GM23248 (cell line): Measurements from ENCODE around the gene MIB2.

ENCODE experiments used
- EZH2 ChIP-seq: fragments of 200-600 bp; sonication (generic); IDR thresholded peaks from 2 replicates; pipeline ENCODE4 v1.6.1; 2018; ENCODE audit warnings: antibody characterized with exemption, mild to moderate bottlenecking; ENCODE audit not compliant: insufficient read depth, poor library complexity, severe bottlenecking
- EZH2phosphoT487 ChIP-seq: fragments of 200-600 bp; sonication (generic); IDR thresholded peaks from 2 replicates; pipeline ENCODE4 v1.6.1; 2018; ENCODE audit warnings: antibody characterized with exemption, moderate library complexity, mild to moderate bottlenecking, low read depth; ENCODE audit not compliant: insufficient read depth

DNA sequence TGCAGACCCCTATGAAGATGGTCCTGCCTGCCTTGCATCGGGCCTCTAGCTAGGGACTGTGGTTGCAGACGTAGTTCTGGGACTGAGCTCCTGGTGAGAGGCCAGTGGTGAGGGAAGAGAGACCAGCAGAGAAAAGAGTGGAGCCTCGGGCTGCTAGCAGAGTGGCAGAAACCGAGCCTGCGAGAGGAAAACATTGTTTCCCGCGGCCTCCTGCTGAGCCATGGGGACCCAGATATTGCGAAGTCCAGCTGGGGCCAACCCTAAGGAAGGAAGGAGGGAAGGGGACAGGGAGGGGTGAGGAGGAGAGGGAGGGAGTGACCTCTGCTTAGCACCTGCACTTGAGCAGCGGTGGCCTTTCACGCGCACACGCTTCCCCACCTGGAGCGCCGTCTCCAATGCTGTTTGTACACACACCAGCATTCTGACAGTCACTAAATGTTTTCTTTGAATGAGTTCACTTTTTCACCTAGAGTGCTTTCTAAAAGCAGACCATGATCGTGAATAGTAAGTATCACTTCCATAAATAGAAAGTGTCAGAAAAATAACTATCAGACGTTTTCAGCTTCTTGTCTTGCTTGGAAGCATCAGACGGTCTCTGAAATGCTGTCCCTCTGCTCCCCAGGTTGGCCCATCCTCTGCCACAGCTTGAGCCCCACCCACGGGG lies 12.9 kb upstream of the MIB2 start:
- no peak for TF ChIP-seq EZH2
- TF ChIP-seq EZH2phosphoT487: no peak
